CD4-positive, alpha-beta T cell (primary cell): ENCODE data around the gene SHISA2. TPM values are rescaled to one million over a fixed set of nuclear protein-coding genes. Genes with fewer than 3 reads are reported as not detected.

ENCODE experiments used
- ATAC-seq: fragments of 200-7000 bp; cut with Tn5 transposase; one replicate; pipeline ENCODE4 v1.10.0; 2022; ENCODE audit warnings: mild to moderate bottlenecking; ENCODE audit not compliant: poor library complexity
- CTCF ChIA-PET: fragments of 350-600 bp; sonication (Branson Sonifier 250); formaldehyde crosslinking; loops from one replicate; lab custom pipeline; 2021; ENCODE audit warnings: antibody characterized with exemption, inconsistent platforms; lab: Charles Lee
- POLR2A ChIA-PET: fragments of 350-600 bp; sonication (Branson Sonifier 250); formaldehyde crosslinking; loops from one replicate; lab custom pipeline; 2021; ENCODE audit warnings: antibody characterized with exemption, inconsistent platforms; lab: Charles Lee
- DNase-seq, 14 experiments: peaks; one replicate each; pipeline ENCODE4 v3.0.0-alpha.2; 2013 to 2020; ENCODE audit warnings: mixed read lengths in 2 of 14
- H3K27ac ChIP-seq, 2 donors: one replicate each; pipeline versions ENCODE4 v1.5.1 to v1.7.0; 2013; ENCODE audit warnings: low read length in 2 of 2, low read depth in 1 of 2, mild to moderate bottlenecking in 1 of 2
- H3K27me3 ChIP-seq, 2 experiments: 1 replicate in 1 of 2; 2 replicates in 1 of 2; pipeline versions ENCODE4 v1.6.1 to v1.7.0; 2013; ENCODE audit warnings: low read length in 2 of 2, control low read depth in 1 of 2, mild to moderate bottlenecking in 1 of 2, moderate library complexity in 1 of 2; ENCODE audit not compliant: insufficient read depth in 2 of 2, control insufficient read depth in 1 of 2
- H3K36me3 ChIP-seq: one replicate; pipeline ENCODE4 v1.6.1; 2013; ENCODE audit warnings: low read length, control low read depth; ENCODE audit not compliant: insufficient read depth
- H3K4me1 ChIP-seq: one replicate; pipeline ENCODE4 v1.6.1; 2013; ENCODE audit warnings: low read length, control low read depth; ENCODE audit not compliant: insufficient read depth
- H3K4me3 ChIP-seq: one replicate; pipeline ENCODE4 v1.5.1; 2013; ENCODE audit warnings: mild to moderate bottlenecking, low read length, moderate library complexity
- H3K9me3 ChIP-seq, 2 experiments: 1 replicate in 1 of 2; 2 replicates in 1 of 2; pipeline versions ENCODE4 v1.6.1 to v1.7.0; 2013; ENCODE audit warnings: low read length in 2 of 2, mild to moderate bottlenecking in 2 of 2, control low read depth in 1 of 2, moderate library complexity in 1 of 2; ENCODE audit not compliant: control insufficient read depth in 1 of 2, insufficient read depth in 1 of 2
- H3K27ac Mint-ChIP-seq: one replicate; pipeline ENCODE4 v1.8.0; 2020; ENCODE audit warnings: mixed read lengths
- H3K27me3 Mint-ChIP-seq: one replicate; pipeline ENCODE4 v1.8.0; 2021; ENCODE audit warnings: mixed read lengths
- H3K36me3 Mint-ChIP-seq: one replicate; pipeline ENCODE4 v1.8.0; 2021; ENCODE audit warnings: low read depth, mixed read lengths
- H3K4me1 Mint-ChIP-seq: one replicate; pipeline ENCODE4 v1.8.0; 2021; ENCODE audit warnings: low read depth, mixed read lengths
- H3K4me3 Mint-ChIP-seq: one replicate; pipeline ENCODE4 v1.8.0; 2020; ENCODE audit warnings: mild to moderate bottlenecking, mixed read lengths
- H3K9me3 Mint-ChIP-seq: one replicate; pipeline ENCODE4 v1.8.0; 2020; ENCODE audit warnings: mixed read lengths
- intact Hi-C, 2 experiments: fragments of 100-400 bp; cut with DNase I in 1 of 2; cut with micrococcal nuclease in 1 of 2; formaldehyde crosslinking; loops; one replicate each; pipeline versions ENCODE4 v1.15.1 to v1.9.0; 2023 to 2025; cut with DNase I, micrococcal nuclease
- total RNA-seq, 174 experiments: library from RNA in 2 of 174; stranded (reverse) in 2 of 174; gene quantifications; one replicate each; pipeline ENCODE4 v1.2.3 and lab custom pipeline; 2021 to 2026
- TF ChIP-seq, protein P1 (sequence below): fragments of 200-600 bp; IDR thresholded peaks from one replicate; pipeline ENCODE4 v1.8.0; 2022; ENCODE audit warnings: antibody characterized with exemption, mild to moderate bottlenecking

SHISA2 gene
- total RNA-seq, 2 experiments from 2014 or later = 0.52 to 0.92 TPM

DNA sequence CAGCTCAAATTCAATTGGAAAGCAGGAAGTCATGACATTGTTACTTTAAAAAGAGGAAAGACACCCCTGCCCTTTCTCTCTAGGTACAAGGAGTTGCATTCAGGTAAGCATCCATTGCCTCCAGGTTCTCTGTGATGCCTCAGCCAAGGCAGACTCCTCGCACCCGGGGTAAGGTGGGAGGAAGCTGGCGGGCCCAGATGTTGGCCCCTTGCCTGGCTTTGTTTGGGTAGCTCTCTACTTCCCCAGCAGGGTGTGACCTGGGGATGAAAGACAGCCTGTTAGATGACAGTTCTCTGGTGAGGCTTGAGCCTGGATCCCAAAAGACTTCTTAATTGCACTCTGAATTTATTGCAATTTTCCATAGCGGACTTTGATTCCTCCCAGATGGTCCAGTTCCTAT lies 25.6 kb downstream of the SHISA2 start:
- CTCF ChIA-PET = no interaction called here
- TF ChIP-seq, protein P1, sequence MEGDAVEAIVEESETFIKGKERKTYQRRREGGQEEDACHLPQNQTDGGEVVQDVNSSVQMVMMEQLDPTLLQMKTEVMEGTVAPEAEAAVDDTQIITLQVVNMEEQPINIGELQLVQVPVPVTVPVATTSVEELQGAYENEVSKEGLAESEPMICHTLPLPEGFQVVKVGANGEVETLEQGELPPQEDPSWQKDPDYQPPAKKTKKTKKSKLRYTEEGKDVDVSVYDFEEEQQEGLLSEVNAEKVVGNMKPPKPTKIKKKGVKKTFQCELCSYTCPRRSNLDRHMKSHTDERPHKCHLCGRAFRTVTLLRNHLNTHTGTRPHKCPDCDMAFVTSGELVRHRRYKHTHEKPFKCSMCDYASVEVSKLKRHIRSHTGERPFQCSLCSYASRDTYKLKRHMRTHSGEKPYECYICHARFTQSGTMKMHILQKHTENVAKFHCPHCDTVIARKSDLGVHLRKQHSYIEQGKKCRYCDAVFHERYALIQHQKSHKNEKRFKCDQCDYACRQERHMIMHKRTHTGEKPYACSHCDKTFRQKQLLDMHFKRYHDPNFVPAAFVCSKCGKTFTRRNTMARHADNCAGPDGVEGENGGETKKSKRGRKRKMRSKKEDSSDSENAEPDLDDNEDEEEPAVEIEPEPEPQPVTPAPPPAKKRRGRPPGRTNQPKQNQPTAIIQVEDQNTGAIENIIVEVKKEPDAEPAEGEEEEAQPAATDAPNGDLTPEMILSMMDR = no peak
- Mint-ChIP-seq H3K36me3 (peaks cover 2% of the 10 kb centered on the region), H3K27ac (no peak overlapping the region), H3K4me3 (no peak overlapping the region), H3K27me3 (peaks cover 5% of the 10 kb centered on the region), H3K9me3 (no peaks in the 10 kb centered on the region), H3K4me1 (no peaks in the 10 kb centered on the region)
- no peak overlapping the region for H3K4me3 ChIP-seq
- POLR2A ChIA-PET = no interaction called here
- no peaks in the 10 kb centered on the region for H3K4me1 ChIP-seq
- no peak for DNase-seq
- no peaks in the 10 kb centered on the region for H3K36me3 ChIP-seq
- no peak overlapping the region for H3K27ac ChIP-seq
- peaks cover 0 to under 1% of the 10 kb centered on the region in 2 experiments for H3K9me3 ChIP-seq
- intact Hi-C loops = no loop called here
- ATAC-seq = no peak
- peaks cover 0 to 4% of the 10 kb centered on the region in 2 experiments for H3K27me3 ChIP-seq

DNA sequence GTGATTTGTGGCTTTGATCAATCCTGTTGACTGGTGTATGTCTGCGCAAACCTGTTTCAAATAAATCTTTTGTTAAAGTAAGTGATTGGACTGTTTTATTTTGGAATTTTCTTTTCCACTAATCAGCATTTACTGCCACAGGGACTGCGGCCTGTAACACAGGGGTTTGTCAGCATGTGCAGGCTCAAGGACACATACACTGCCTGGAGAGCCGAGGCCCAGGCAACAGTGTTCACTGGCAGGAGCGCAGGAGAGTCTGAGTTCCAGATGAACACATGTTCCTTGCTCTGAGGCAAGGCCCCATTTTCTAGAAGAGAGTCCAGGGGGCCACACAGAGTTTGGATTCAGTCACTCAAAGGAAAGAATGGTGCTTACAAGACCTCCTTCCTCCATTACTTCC lies 26.0 kb downstream of the SHISA2 start:
- Mint-ChIP-seq H3K36me3 (peaks cover 6% of the 10 kb centered on the region), H3K27me3 (peaks cover 5% of the 10 kb centered on the region), H3K4me3 (no peak overlapping the region), H3K4me1 (no peaks in the 10 kb centered on the region), H3K9me3 (no peaks in the 10 kb centered on the region), H3K27ac (no peak overlapping the region)
- POLR2A ChIA-PET = no interaction called here
- intact Hi-C loops = no loop called here
- Histone ChIP-seq H3K9me3 (no peaks in the 10 kb centered on the region), H3K27me3 (peaks cover 0 to 4% of the 10 kb centered on the region in 2 experiments), H3K36me3 (no peaks in the 10 kb centered on the region), H3K27ac (no peak overlapping the region), H3K4me1 (no peaks in the 10 kb centered on the region), H3K4me3 (no peak overlapping the region)
- TF ChIP-seq, protein P1 = no peak
- no peak for DNase-seq
- CTCF ChIA-PET = no interaction called here
- ATAC-seq = no peak

DNA sequence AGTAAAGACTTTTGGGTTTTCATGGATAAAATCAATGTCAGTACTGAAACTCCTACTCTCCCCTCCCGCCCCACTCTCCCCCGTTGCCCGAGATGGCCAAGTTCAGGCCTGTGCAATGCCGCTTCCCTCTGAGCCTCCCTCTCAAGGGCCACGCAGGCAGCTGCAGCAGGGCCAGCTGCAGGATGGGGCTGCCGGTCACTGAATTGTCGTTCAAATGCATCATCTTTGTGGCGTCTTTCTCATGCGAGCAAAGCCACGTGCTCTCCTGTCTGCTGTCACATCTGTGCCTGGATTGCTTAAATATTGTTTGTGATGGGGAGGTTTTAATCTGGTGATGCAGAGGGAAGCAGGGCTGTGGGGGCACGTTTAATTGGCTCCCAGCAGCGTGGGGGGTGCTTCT lies 26.6 kb downstream of the SHISA2 start:
- CTCF ChIA-PET = no interaction called here
- no peaks in the 10 kb centered on the region for H3K9me3 Mint-ChIP-seq
- ATAC-seq (no peak), DNase-seq (no peak)
- H3K36me3 Mint-ChIP-seq = peaks cover 12% of the 10 kb centered on the region
- H3K36me3 ChIP-seq = no peaks in the 10 kb centered on the region
- no peak overlapping the region for H3K4me3 ChIP-seq
- peaks cover 3% of the 10 kb centered on the region for H3K27me3 Mint-ChIP-seq
- H3K4me1 Mint-ChIP-seq = no peaks in the 10 kb centered on the region
- no peak overlapping the region for H3K27ac ChIP-seq
- H3K27me3 ChIP-seq = no peaks in the 10 kb centered on the region
- TF ChIP-seq, protein P1 = no peak
- H3K4me1 ChIP-seq = no peaks in the 10 kb centered on the region
- no peak overlapping the region for H3K27ac Mint-ChIP-seq
- no peak overlapping the region for H3K4me3 Mint-ChIP-seq
- POLR2A ChIA-PET = no interaction called here
- peaks cover 0 to 5% of the 10 kb centered on the region in 2 experiments for H3K9me3 ChIP-seq
- intact Hi-C loops = no loop called here
